ENCODE results near the gene ZDBF2.

DNA sequence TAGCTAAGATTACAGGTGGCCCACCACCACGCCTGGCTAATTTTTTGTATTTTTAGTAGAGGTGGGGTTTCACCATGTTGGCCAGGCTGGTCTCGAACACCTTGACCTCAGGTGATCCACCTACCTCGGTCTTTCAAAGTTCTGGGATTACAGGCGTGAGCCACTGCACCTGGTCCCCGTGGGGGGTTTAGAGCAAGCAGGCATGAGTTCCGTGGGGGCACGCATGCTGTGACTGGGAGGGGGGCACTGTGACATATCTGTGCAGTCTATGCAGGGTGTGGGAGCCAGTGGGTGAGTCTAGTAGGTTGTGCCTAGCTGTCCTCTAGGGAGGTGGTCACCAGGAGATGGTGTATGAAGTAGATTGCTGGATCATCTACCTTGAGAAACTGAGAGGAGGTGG, 16.6 kb upstream of the ZDBF2 start:
- TF ChIP-seq TAF1 (IDR thresholded peaks at IDR 0.05; ENCODE audit: borderline replicate concordance, insufficient read depth, low read length) (no peak), POLR2AphosphoS5 (IDR thresholded peaks at IDR 0.05; ENCODE audit: low read depth, low read length) (no peak), REST (IDR thresholded peaks at IDR 0.05; ENCODE audit: insufficient read depth in 1 of 2, low read depth in 2 of 2, low read length in 2 of 2) (no peak), SIN3A (IDR thresholded peaks at IDR 0.05; ENCODE audit: borderline replicate concordance, insufficient read depth, low read length) (no peak), FOXP2 (optimal IDR thresholded peaks at IDR 0.05; ENCODE audit: borderline replicate concordance, extremely low read depth, extremely low read length, insufficient read depth) (no peak)

Data from PFSK-1 (cell line).